OCI-LY1 (cell line): ENCODE measurements around the gene EEF1G.
A peak's percentile ranks its signal among the peaks of the same experiment; 100 is the strongest.

Experiments
- H2AFZ ChIP-seq: fragments of 200-600 bp; sonication (generic), shearing (Covaris generic); 2 replicates; pipeline ENCODE4 v1.6.0; 2014; ENCODE audit warnings: antibody characterized with exemption, mild to moderate bottlenecking, low read length
- H3F3A ChIP-seq: fragments of 200-600 bp; sonication (generic), shearing (Covaris generic); 2 replicates; pipeline ENCODE4 v1.6.0; 2014; ENCODE audit warnings: mild to moderate bottlenecking, antibody characterized with exemption, low read length, moderate library complexity; ENCODE audit not compliant: insufficient read depth
- H3K27ac ChIP-seq: fragments of 200-600 bp; sonication (generic); 2 replicates; pipeline ENCODE4 v1.5.1; 2014; ENCODE audit warnings: low read length, mixed run types, mild to moderate bottlenecking, low read depth; ENCODE audit not compliant: poor library complexity, severe bottlenecking
- H3K27me3 ChIP-seq: fragments of 200-600 bp; sonication (generic); 2 replicates; pipeline ENCODE4 v1.6.0; 2014; ENCODE audit warnings: antibody characterized with exemption, mild to moderate bottlenecking, low read length, moderate library complexity; ENCODE audit not compliant: insufficient read depth
- H3K36me3 ChIP-seq: fragments of 200-600 bp; sonication (generic); 2 replicates; pipeline ENCODE4 v1.6.1; 2014; ENCODE audit warnings: mild to moderate bottlenecking, antibody characterized with exemption, low read length, moderate library complexity, mixed read lengths; ENCODE audit not compliant: insufficient read depth
- H3K4me1 ChIP-seq: fragments of 200-600 bp; sonication (generic); 2 replicates; pipeline ENCODE4 v1.5.1; 2014; ENCODE audit warnings: mild to moderate bottlenecking, low read length, moderate library complexity; ENCODE audit not compliant: insufficient read depth, severe bottlenecking
- H3K4me2 ChIP-seq: fragments of 200-600 bp; sonication (generic), shearing (Covaris generic); 2 replicates; pipeline ENCODE4 v1.6.1; 2014; ENCODE audit warnings: low read length
- H3K4me3 ChIP-seq: fragments of 200-600 bp; sonication (generic); 2 replicates; pipeline ENCODE4 v1.5.1; 2014; ENCODE audit warnings: low read length, low read depth, mild to moderate bottlenecking, mixed read lengths; ENCODE audit not compliant: poor library complexity, severe bottlenecking
- H3K79me2 ChIP-seq: fragments of 200-600 bp; shearing (Covaris generic); 2 replicates; pipeline ENCODE4 v1.6.1; 2016; ENCODE audit warnings: mixed run types, low read length, mixed read lengths; ENCODE audit not compliant: insufficient read depth
- H3K9ac ChIP-seq: fragments of 200-600 bp; sonication (generic), shearing (Covaris generic); 2 replicates; pipeline ENCODE4 v1.6.1; 2014; ENCODE audit warnings: mild to moderate bottlenecking, low read length, mixed read lengths
- H3K9me2 ChIP-seq: fragments of 200-600 bp; sonication (generic), shearing (Covaris generic); 2 replicates; pipeline ENCODE4 v1.6.1; 2014; ENCODE audit warnings: low read depth, mild to moderate bottlenecking, low read length, mixed read lengths
- H3K9me3 ChIP-seq: fragments of 200-600 bp; shearing (Covaris generic); 2 replicates; pipeline ENCODE4 v1.6.1; 2014; ENCODE audit warnings: low read length, mixed read lengths
- H4K20me1 ChIP-seq: fragments of 200-600 bp; sonication (generic), shearing (Covaris generic); 2 replicates; pipeline ENCODE4 v1.6.0; 2016; ENCODE audit warnings: mild to moderate bottlenecking, low read length; ENCODE audit not compliant: insufficient read depth
- CTCF ChIP-seq: fragments of 200-600 bp; sonication (generic), shearing (Covaris generic); IDR thresholded peaks from 2 replicates; pipeline ENCODE4 v1.5.1; 2017; ENCODE audit warnings: mild to moderate bottlenecking, antibody characterized with exemption, low read length, moderate library complexity, mixed read lengths
- EZH2 ChIP-seq: fragments of 200-600 bp; sonication (generic), shearing (Covaris generic); IDR thresholded peaks from 2 replicates; pipeline ENCODE4 v1.8.0; 2017; ENCODE audit warnings: borderline replicate concordance, mixed run types, mild to moderate bottlenecking, antibody characterized with exemption, low read length, moderate library complexity, mixed read lengths

The EEF1G gene

GRCh38 chr11:62575837-62576236, 2.1 kb upstream of the EEF1G start:
- Histone ChIP-seq H4K20me1 (no peaks in the 10 kb centered on the region), H3K27ac (no peak overlapping the region), H3K36me3 (peaks cover 68% of the 10 kb centered on the region), H3K4me3 (no peak overlapping the region), H3K4me1 (peaks cover 28% of the 10 kb centered on the region), H3K27me3 (no peaks in the 10 kb centered on the region), H3K9me3 (no peaks in the 10 kb centered on the region), H3K79me2 (peaks cover 21% of the 10 kb centered on the region), H3K4me2 (peak overlapping the region; percentile 93; the same call in 1 of the 2 replicates), H3F3A (no peaks in the 10 kb centered on the region), H3K9me2 (no peaks in the 10 kb centered on the region), H2AFZ (no peak overlapping the region), H3K9ac (no peak overlapping the region; the same call in 1 of the 2 replicates)
- TF ChIP-seq EZH2 = no peak
- no peak for TF ChIP-seq CTCF

GRCh38 chr11:62575156-62575555, 1.5 kb upstream of the EEF1G start:
- Histone ChIP-seq H3K4me1 (peaks cover 28% of the 10 kb centered on the region), H3K4me2 (peak overlapping the region; percentile 93), H3K9me3 (no peaks in the 10 kb centered on the region), H3K36me3 (peaks cover 70% of the 10 kb centered on the region), H3K27ac (peak overlapping the region; percentile 56), H3K9ac (peak overlapping the region; percentile 78), H4K20me1 (no peaks in the 10 kb centered on the region), H3K9me2 (no peaks in the 10 kb centered on the region), H3K27me3 (no peaks in the 10 kb centered on the region), H3K79me2 (peaks cover 21% of the 10 kb centered on the region), H3K4me3 (peak overlapping the region; percentile 77), H3F3A (no peaks in the 10 kb centered on the region), H2AFZ (no peak overlapping the region)
- TF ChIP-seq EZH2 = no peak
- no peak for TF ChIP-seq CTCF

GRCh38 chr11:62574363-62575071, 826 bp upstream of the EEF1G start:
- H3K4me3 ChIP-seq = peak overlapping the region; percentile 77
- H3K4me2 ChIP-seq = peak overlapping the region; percentile 93
- H3K9me3 ChIP-seq = no peaks in the 10 kb centered on the region
- H4K20me1 ChIP-seq = no peaks in the 10 kb centered on the region
- no peak overlapping the region for H2AFZ ChIP-seq
- no peaks in the 10 kb centered on the region for H3K9me2 ChIP-seq
- peak overlapping the region; percentile 56 for H3K27ac ChIP-seq
- no peak for TF ChIP-seq CTCF
- no peak for TF ChIP-seq EZH2
- H3K27me3 ChIP-seq = no peaks in the 10 kb centered on the region
- peaks cover 74% of the 10 kb centered on the region for H3K36me3 ChIP-seq
- peak overlapping the region; percentile 78 for H3K9ac ChIP-seq
- H3K4me1 ChIP-seq = peaks cover 28% of the 10 kb centered on the region
- H3F3A ChIP-seq = no peaks in the 10 kb centered on the region
- peaks cover 21% of the 10 kb centered on the region for H3K79me2 ChIP-seq
